Smooth muscle cell (in vitro differentiated cells): ENCODE data around the gene CLEC20A. TPM values are rescaled to one million over a fixed set of nuclear protein-coding genes. Genes with fewer than 3 reads are reported as not detected.
A peak's percentile ranks its signal among the peaks of the same experiment; 100 is the strongest.

Experiments
- DNase-seq: peaks from one replicate; lab custom pipeline; 2025; ENCODE audit not compliant: unreplicated experiment; lab: John Stamatoyannopoulos, UW
- H2AFZ ChIP-seq: fragments of 200-600 bp; sonication (generic); 2 replicates; pipeline ENCODE4 v1.6.0; 2016; ENCODE audit warnings: antibody characterized with exemption, low read depth, mild to moderate bottlenecking
- H3F3A ChIP-seq: fragments of 200-600 bp; sonication (generic); 2 replicates; pipeline ENCODE4 v1.6.0; 2017; ENCODE audit warnings: antibody characterized with exemption, low read depth
- H3K27ac ChIP-seq: fragments of 200-600 bp; sonication (generic); 2 replicates; pipeline ENCODE4 v1.5.1; 2016; ENCODE audit warnings: low read depth, mild to moderate bottlenecking
- H3K27me3 ChIP-seq: fragments of 200-600 bp; sonication (generic); 2 replicates; pipeline ENCODE4 v1.6.1; 2016; ENCODE audit warnings: low read depth, mild to moderate bottlenecking
- H3K36me3 ChIP-seq: fragments of 200-600 bp; sonication (generic); 2 replicates; pipeline ENCODE4 v1.5.1; 2016; ENCODE audit warnings: low read depth
- H3K4me1 ChIP-seq: fragments of 200-600 bp; sonication (generic); 2 replicates; pipeline ENCODE4 v1.5.1; 2016; ENCODE audit warnings: low read depth
- H3K4me2 ChIP-seq: fragments of 200-600 bp; sonication (generic); 2 replicates; pipeline ENCODE4 v1.6.0; 2016; ENCODE audit warnings: mild to moderate bottlenecking
- H3K4me3 ChIP-seq: fragments of 200-600 bp; sonication (generic); 2 replicates; pipeline ENCODE4 v1.5.1; 2016; ENCODE audit warnings: mild to moderate bottlenecking
- H3K79me2 ChIP-seq: fragments of 200-600 bp; sonication (generic); 2 replicates; pipeline ENCODE4 v1.6.0; 2016; ENCODE audit warnings: low read depth, mild to moderate bottlenecking
- H3K9ac ChIP-seq: fragments of 200-600 bp; sonication (generic); 2 replicates; pipeline ENCODE4 v1.6.0; 2016; ENCODE audit warnings: low read depth
- H3K9me3 ChIP-seq: fragments of 200-600 bp; sonication (generic); replicated peaks from 2 replicates; pipeline ENCODE4 v1.5.1; 2016; ENCODE audit warnings: low read depth
- H4K20me1 ChIP-seq: fragments of 200-600 bp; sonication (generic); 2 replicates; pipeline ENCODE4 v1.6.0; 2016; ENCODE audit warnings: low read depth
- CTCF ChIP-seq: fragments of 200-600 bp; sonication (generic); IDR thresholded peaks from 2 replicates; pipeline ENCODE4 v1.5.1; 2017; ENCODE audit warnings: borderline replicate concordance, mild to moderate bottlenecking, antibody characterized with exemption; ENCODE audit not compliant: insufficient read depth, poor library complexity, severe bottlenecking
- WGBS: methylation state at CpG from one replicate; pipeline ENCODE4 v1.1.7; 2016; ENCODE audit warnings: low lambda C conversion rate; 5-methylcytosine and 5-hydroxymethylcytosine counted together
- polyA plus RNA-seq: library from polyadenylated mRNA; unstranded; fragments of >200 nt; fragmentation: Nextera tagmentation; extraction: Ambion mirVana; gene quantifications from 2 replicates; pipeline ENCODE4 v1.2.1, GENCODE V29; 2016
- total RNA-seq: library from RNA; depleted of rRNA; stranded (reverse); fragments of >200 nt; gene quantifications from 2 replicates; pipeline ENCODE4 v1.2.3, GENCODE V29; 2014

Gene CLEC20A
- total and polyA plus RNA-seq, 2 experiments from 2014 or later, result 0.14 TPM; not detected in 1

- H3K9me3 ChIP-seq, result no peaks in the 10 kb centered on the region
- no peak overlapping the region for H3K4me3 ChIP-seq
- no peaks in the 10 kb centered on the region for H3K79me2 ChIP-seq
- H3F3A ChIP-seq, result no peaks in the 10 kb centered on the region
- 86% methylated on average over 5 of the region's 5 CpGs for WGBS
- no peak overlapping the region for H3K4me2 ChIP-seq
- H3K4me1 ChIP-seq, result no peaks in the 10 kb centered on the region
- no peak for DNase-seq
- no peak overlapping the region for H2AFZ ChIP-seq
- H3K36me3 ChIP-seq, result no peaks in the 10 kb centered on the region
- no peak overlapping the region for H3K27ac ChIP-seq
- H4K20me1 ChIP-seq, result no peaks in the 10 kb centered on the region
- no peak for TF ChIP-seq CTCF
- H3K27me3 ChIP-seq, result no peaks in the 10 kb centered on the region
- H3K9ac ChIP-seq, result no peak overlapping the region
Observed at GRCh38 chr1:178502856-178503255, 6.1 kb upstream of the CLEC20A start.

DNA sequence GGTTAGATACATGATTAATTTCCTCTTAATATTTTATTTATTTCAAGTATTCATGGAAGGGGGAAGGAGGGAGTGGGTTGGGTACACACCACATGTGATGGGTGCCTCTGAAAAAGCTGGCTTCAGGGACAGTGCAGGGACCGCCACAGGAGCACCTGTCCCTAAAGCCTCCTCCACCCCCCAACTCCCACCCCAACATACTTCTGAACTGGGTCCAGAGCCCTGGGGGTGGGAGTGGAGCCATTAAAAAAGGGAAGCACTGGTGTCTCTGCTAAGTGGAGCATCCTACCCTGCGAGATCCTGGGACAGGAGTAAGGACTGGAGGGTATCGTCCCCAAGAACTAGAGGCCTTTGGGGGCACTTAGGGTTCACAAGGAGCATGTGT, 5.6 kb upstream of the CLEC20A start:
- 96% methylated on average over 3 of the region's 3 CpGs for WGBS
- TF ChIP-seq CTCF, result no peak
- H3F3A ChIP-seq, result no peaks in the 10 kb centered on the region
- H3K36me3 ChIP-seq, result no peaks in the 10 kb centered on the region
- no peak overlapping the region for H3K4me2 ChIP-seq
- no peaks in the 10 kb centered on the region for H3K9me3 ChIP-seq
- H4K20me1 ChIP-seq, result no peaks in the 10 kb centered on the region
- no peaks in the 10 kb centered on the region for H3K27me3 ChIP-seq
- H3K4me1 ChIP-seq, result no peaks in the 10 kb centered on the region
- H3K79me2 ChIP-seq, result no peaks in the 10 kb centered on the region
- no peak overlapping the region for H3K27ac ChIP-seq
- H2AFZ ChIP-seq, result no peak overlapping the region
- no peak for DNase-seq
- no peak overlapping the region for H3K4me3 ChIP-seq
- H3K9ac ChIP-seq, result no peak overlapping the region

DNA sequence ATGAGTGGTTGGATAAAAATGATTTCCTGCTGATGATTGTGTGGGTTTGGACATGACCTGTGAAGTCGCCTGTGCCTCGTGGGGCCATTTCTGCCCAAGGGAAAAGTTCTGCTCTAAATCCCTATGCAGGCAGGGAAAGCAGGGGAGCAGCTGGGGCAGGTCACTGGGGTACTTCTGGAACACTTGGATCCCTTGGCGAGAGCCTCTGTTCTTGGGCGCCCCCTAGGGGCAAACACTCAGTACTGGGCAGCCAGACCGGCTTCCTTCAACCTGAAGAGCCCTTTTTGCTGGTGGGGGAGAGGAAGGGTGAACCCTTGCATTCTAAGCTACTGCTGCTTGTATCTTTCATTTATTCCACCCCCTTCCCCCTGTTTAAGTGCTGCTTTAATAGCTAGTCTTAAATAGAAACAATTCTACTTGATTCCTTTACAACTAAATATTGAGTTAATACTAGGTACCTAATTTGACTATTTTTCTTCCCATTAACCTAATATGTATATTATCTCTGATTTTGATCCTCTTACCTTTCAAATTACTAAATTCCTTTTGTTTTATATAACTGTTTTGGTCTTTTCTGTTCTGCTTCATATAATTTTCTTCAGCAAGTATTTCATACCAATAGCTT, 5.1 kb upstream of the CLEC20A start:
- no peaks in the 10 kb centered on the region for H3K79me2 ChIP-seq

More for the DNA sequence above, 5.1 kb upstream of the CLEC20A start:
- Histone ChIP-seq H3K27me3 (no peaks in the 10 kb centered on the region), H3K4me1 (no peaks in the 10 kb centered on the region), H4K20me1 (no peaks in the 10 kb centered on the region), H3K9ac (no peak overlapping the region), H3K27ac (no peak overlapping the region), H3F3A (no peaks in the 10 kb centered on the region), H2AFZ (no peak overlapping the region), H3K36me3 (no peaks in the 10 kb centered on the region), H3K4me3 (no peak overlapping the region), H3K4me2 (no peak overlapping the region), H3K9me3 (no peaks in the 10 kb centered on the region)
- WGBS, result 12% methylated on average over 5 of the region's 5 CpGs
- TF ChIP-seq CTCF, result peak; percentile 85
- DNase-seq, result peak; percentile 31
